ENCODE measurements around the gene HIVEP2.

The HIVEP2 gene

DNA sequence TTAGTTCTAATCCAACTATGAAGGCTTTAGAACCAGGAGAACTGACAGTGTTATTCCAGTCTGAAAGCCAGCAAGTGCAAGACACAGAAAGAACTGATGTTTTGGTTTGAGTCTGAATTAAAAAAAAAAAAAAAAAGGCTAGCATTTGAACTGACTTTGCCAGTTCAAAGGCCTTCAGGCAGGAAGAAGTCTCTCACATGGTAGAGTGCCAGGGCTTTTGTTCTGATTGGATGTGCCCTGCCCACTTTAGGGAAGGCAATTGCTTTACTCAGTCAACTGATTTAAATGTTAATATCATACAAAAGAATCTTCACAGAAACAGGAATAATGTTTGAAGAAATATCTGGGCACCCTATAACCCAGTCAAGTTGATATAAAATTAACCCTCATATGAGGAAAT is 212.2 kb downstream of the HIVEP2 start:
- no peak for DNase-seq (ENCODE audit: low read depth)
- TF ChIP-seq CTCF (IDR thresholded peaks at IDR 0.05; ENCODE audit: low read length, missing control alignments) = no peak
- no peak overlapping the region for H3K4me3 ChIP-seq (replicated peaks; ENCODE audit: low read depth, low read length)

- no peak overlapping the region for H3K4me3 ChIP-seq (replicated peaks; ENCODE audit: low read depth, low read length)
- no peak for TF ChIP-seq CTCF (IDR thresholded peaks at IDR 0.05; ENCODE audit: low read length, missing control alignments)
- DNase-seq (ENCODE audit: low read depth) = no peak
Measured at GRCh38 chr6:142731611-142732010, 213.4 kb downstream of the HIVEP2 start.

DNA sequence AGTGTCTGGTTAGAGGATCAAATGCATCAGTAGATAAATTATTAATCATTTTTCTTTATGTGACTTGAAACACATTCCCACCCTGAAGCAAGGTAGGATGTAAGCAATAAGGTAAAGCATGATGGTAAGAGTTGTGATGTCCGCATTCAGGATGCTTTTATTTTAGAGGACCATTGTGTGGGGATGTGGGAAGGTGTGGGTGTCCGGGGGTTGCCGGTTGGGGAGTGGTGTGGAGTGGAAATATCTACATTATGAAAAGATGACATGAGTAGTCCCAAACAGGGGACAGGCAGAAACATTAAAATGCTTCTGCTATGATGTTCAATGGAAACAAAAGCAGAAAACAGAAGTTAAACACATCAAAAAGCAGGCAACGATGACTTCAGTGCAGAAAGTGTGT is 215.4 kb downstream of the HIVEP2 start:
- H3K4me3 ChIP-seq (replicated peaks; ENCODE audit: low read depth, low read length) = no peak overlapping the region
- no peak for TF ChIP-seq CTCF (IDR thresholded peaks at IDR 0.05; ENCODE audit: low read length, missing control alignments)
- DNase-seq (ENCODE audit: low read depth) = no peak

DNA sequence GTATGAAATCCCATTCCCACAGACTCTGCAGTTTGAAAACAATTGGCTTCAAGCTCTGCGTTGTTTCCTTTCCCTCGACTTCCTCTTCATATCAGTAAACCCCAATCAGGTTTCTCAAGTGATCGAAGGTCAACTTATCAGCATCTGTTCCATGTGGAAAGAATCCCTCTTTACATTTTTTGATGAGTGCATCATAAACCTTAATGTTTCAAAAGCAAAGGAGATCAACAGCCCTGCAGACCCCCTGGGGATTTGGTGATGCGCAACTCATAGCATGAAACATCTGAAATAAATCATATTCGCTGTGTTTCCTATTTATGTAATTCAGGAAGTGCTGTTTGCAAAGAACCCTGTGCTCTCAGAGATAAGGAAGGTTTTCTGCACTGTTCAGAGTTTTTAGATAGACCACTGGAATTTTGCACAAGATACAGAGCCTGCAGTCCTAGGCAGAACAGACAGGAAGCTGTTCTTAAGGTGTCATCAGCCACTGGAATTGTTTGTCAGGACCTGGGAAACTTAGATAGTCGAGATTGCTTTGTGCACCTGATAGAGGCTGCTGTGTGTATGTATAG is 216.0 kb downstream of the HIVEP2 start:
- H3K4me3 ChIP-seq (replicated peaks; ENCODE audit: low read depth, low read length) = peak overlapping the region; percentile 28
- no peak for TF ChIP-seq CTCF (IDR thresholded peaks at IDR 0.05; ENCODE audit: low read length, missing control alignments)
- peak; percentile 89 for DNase-seq (ENCODE audit: low read depth)

GRCh38 chr6:142728364-142728763 is 216.6 kb downstream of the HIVEP2 start:
- H3K4me3 ChIP-seq (replicated peaks; ENCODE audit: low read depth, low read length) = no peak overlapping the region
- no peak for TF ChIP-seq CTCF (IDR thresholded peaks at IDR 0.05; ENCODE audit: low read length, missing control alignments)
- peak; percentile 36 for DNase-seq (ENCODE audit: low read depth)

- H3K4me3 ChIP-seq (replicated peaks; ENCODE audit: low read depth, low read length) = no peak overlapping the region
- TF ChIP-seq CTCF (IDR thresholded peaks at IDR 0.05; ENCODE audit: low read length, missing control alignments) = no peak
- no peak for DNase-seq (ENCODE audit: low read depth)
Measured at GRCh38 chr6:142726616-142727015, 218.4 kb downstream of the HIVEP2 start.

- no peak for TF ChIP-seq CTCF (IDR thresholded peaks at IDR 0.05; ENCODE audit: low read length, missing control alignments)
- no peak overlapping the region for H3K4me3 ChIP-seq (replicated peaks; ENCODE audit: low read depth, low read length)
- DNase-seq (ENCODE audit: low read depth) = no peak
Measured at GRCh38 chr6:142725024-142725770, 219.8 kb downstream of the HIVEP2 start.
